CD4-positive, alpha-beta T cell treated with Interleukin-1 beta for 1 hour (primary cell): ENCODE results near the gene EIF2B4.
"Not testable (repeated sequence)": the region's sequence is repeated elsewhere in the genome, so short reads cannot be mapped to it uniquely, and the experiment has no call there.

Source experiments
- DNase-seq, 2 donors: peaks; one replicate each; pipeline ENCODE4 v3.0.0-alpha.2; 2020 to 2022

The EIF2B4 gene

DNA sequence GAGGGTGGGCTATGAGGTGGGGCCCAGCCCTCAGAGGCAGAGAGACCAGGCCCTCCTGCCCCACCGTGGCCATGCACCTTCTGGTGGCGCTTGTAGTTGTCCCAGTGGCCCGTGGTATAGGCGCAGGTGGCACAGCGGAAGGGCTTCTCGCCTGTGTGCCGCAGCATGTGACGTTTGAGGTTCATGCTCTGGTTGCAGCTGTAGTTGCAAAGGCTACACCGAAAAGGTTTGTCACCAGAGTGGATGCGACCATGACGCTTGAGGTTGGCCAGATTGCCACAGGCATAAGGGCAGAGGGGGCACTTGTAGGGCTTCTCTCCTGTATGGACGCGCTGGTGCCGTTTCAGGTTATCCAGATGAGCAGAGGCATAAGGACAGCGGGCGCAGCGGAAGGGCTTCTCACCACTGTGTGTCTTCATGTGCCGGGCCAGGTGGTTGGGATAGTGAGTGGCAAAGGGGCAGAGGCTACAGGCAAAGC, 7.5 kb upstream of the EIF2B4 start:
- DNase-seq: no peak

DNA sequence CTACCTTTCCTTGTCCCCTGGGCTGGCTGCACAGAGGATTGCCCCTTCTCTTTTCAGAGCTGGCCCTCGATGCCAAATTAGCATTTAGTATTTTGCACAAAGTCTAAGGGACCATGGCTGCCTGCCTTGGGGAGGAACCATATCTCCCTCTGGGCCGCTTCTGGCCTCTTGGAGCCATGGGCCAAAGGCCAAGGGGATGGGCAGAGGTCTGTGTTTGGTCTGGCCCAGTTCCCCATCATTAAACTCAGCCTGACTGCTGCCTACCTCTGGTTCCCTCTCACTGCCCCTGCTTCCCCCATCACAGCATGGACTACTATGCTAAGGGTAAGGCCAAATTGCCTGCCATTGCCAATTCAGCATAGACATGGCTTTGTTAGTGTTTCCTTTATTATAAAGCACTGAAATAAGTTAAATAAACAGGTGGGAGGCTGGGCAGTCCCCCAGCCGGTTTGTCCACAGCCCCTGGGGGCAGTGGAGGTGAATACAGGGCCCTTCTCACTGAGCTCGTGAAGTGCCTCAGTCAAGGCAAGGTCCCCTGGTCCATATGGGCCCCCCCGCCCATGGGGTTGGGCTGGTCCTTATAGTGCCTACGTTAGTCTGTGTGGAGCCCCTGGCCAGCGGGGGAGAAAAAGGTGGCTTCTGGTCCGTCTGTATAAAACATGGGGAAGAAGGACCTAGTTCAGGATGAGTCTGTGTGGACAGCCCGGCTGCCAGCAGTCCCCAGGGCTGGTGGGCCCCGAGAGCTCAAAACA, 6.9 kb upstream of the EIF2B4 start:
- DNase-seq: no peak

DNA sequence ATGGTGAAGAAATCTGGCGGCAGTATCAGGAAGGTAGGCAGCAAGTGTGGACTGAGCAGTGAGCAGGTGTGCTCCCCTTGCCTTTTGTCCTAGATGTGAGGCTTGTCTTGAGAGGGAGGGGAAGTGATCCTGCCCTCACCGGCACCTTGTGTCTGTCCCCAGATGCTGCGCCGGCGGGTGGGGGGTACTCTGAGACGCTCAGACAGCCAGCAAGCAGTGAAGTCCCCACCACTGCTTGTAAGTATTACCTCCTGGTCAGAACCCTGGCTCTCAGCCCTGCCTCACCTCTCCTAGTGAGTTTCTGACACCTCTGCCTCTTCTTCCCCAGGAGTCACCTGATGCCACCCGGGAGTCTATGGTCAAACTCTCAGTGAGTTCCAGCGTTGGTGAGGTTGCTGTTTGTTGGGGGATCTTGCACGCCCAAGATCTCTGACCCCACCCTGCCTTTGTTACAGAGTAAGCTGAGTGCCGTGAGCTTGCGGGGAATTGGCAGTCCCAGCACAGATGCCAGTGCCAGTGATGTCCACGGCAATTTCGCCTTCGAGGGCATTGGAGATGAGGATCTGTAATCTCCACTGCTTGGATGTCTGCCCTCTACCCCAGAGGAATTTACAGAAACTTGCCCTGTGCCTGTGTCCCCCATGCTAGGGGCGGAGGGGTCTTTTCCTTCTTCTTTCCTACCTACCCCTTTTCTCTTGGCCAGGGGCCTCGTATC, 6.2 kb upstream of the EIF2B4 start:
- DNase-seq: no peak

DNA sequence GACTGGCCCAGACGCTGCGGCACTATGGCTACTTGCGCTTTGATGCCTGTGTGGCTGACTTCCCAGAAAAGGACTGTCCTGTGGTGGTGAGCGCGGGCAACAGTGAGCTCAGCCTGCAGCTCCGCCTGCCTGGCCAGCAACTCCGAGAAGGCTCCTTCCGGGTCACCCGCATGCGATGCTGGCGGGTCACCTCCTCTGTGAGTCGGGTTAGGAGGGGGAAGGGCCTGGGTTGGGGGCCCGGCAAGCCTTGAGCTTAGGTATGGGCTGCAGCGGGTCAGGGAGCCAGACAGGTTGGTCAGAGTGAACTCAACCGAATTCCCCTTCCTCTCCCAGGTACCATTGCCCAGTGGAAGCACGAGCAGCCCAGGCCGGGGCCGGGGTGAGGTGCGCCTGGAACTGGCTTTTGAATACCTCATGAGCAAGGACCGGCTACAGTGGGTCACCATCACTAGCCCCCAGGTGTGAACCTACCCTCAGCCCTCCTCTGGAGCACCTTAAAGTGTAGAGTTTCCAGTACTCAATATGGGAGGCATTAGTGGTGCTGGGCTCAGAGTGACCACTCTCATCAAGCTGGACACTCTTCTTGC, 5.5 kb upstream of the EIF2B4 start:
- DNase-seq: no peak

DNA sequence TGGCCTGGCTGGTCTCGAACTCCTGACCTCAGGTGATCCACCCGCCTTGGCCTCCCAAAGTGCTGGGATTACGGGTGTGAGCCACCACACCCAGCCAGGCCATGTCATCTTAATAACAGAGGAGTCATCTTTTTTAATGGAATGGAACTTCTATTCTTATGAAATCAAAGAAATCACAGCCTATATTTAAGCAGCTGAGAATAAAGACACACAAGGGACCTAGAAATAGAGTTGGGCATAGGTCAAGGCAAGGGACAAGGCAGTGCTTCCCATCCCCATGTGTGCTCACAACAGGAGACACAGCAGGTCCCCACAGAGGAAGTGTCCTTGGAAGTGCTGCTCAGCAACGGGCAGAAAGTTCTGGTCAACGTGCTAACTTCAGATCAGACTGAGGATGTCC, 3.4 kb upstream of the EIF2B4 start:
- DNase-seq: no peak

DNA sequence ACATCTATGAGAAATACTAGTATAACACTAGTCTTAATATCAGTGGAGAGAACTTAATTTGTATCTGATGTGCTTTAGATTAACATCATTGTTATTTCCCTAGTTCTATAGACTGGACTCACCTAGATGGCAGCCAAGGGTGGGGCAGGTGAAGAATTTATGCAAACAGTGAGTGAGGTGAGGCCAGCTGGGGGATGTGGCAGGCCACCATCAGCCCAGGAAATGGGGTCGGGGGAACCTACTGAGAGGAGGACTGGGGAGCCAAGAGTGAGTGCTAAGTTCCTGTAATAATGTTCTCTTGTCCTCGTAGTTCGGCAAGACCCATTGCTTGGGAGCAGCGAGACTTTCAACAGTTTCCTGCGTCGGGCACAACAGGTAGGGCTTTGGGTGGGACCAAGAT, 2.8 kb upstream of the EIF2B4 start:
- no peak for DNase-seq

DNA sequence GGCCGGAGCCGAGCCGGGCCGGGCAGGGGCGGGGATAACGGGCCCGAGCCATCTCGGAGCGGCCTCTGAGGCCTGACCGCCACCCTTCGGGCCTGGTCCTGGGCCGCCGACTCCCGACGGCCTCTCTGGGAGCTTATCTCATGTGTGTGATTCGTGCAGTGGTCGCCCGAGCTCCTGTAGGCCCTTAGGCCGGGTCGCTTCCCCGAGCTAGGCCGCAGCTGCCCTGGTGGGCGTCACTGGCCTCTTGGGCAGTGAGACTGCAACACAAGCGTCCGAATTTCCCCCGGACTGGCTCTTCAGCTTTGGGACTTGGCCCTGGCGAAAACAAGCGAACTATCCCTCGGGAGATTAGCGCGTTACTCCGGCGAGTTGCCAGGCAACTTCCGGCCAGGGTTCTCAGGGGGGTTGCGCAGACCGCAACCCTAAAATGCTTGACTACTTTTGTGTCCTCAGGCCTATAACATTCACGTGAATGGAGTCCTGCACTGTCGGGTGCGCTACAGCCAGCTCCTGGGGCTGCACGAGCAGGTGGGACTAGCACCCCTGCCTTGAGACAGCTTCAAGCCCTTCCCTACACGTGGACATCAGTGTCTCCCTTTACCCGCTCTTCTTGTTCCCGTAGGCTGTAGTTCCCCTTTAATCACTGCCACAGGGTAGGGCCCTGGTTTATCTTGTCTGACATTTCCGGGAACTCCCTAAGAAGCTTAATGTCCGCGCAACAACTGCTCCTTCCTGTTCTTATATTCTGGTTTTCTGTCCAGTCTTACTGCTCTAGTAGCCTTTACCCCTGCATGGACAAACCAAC, 880 bp upstream of the EIF2B4 start:
- DNase-seq: peak; percentile 47 to 54

DNA sequence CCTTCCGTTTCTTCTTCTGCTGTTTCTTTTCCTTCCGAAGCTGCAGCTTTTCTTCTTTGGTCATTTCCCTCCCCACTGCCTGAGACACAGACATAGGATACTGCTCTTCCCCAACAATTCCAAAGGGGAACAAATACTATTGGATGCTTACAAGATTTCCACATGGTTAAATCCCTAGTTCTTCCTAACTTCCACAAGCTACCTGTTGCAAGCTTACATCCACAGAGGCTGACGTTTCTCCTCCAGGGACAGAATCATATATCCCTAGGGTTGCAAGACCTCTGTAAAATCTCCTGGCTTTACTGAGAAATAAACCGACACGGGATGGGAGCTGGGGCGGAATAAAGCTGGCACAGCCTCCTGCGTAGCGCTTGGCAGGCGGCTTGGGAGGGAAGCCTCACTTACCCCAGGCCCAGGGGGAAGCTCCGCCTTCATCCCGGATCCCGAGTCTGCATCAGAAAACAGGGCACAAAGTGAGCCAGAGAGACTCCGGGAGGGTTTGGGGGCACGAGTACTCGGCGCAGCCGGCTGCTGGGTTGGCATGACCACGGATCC, 590 bp downstream of the EIF2B4 start:
- DNase-seq: no peak

DNA sequence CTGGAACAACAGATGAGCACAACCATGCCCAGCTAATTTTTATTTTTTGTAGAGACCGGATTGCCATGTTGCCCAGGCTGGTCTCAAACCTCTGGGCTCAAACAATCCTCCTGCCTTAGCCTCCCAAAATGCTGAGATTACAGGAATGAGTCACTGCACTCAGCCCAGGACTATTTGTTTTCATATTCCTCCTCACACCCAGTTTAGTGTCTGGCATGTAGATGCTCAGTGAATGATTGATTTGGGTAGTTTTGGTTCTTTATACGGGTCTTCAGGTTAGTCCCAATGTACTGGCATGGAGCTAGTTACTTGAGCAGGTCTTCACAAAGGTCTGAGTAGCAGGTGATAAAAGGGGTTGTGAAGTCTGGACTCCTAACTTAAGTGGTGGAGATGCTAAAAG, 6.2 kb downstream of the EIF2B4 start:
- no peak for DNase-seq

DNA sequence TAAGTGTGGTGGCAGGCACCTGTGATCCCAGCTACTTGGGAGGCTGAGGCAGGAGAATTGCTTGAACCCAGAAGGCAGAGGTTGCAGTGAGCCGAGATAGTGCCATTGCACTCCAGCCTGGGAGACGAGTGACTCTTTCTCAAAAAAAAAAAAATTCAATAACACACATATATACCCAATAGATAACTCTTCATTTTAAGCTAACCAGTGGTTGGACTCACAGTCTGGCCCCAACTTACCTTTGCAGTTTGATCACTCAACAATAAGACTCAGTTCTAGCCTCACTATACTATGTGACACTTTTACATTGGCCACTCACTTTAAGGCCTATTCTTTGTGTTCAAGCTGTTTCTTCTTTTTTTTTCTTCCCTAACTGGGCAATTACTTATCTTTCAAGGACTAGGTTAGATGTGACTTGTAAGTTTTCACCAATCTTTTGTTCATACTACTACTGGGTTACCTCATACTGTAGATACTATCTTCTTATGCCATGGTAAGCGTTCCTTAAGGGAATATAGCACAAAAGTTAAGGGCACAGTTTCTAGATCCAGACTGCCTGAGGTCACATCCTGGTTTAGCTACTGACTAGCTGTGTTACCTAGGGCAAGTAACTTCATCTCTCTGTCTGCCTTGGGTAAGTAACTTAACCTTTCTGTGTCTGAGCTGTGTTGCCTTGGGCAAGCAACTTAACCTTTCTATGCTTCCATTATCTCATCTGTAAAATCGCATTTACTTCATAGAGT, 7.3 kb downstream of the EIF2B4 start:
- no peak for DNase-seq

DNA sequence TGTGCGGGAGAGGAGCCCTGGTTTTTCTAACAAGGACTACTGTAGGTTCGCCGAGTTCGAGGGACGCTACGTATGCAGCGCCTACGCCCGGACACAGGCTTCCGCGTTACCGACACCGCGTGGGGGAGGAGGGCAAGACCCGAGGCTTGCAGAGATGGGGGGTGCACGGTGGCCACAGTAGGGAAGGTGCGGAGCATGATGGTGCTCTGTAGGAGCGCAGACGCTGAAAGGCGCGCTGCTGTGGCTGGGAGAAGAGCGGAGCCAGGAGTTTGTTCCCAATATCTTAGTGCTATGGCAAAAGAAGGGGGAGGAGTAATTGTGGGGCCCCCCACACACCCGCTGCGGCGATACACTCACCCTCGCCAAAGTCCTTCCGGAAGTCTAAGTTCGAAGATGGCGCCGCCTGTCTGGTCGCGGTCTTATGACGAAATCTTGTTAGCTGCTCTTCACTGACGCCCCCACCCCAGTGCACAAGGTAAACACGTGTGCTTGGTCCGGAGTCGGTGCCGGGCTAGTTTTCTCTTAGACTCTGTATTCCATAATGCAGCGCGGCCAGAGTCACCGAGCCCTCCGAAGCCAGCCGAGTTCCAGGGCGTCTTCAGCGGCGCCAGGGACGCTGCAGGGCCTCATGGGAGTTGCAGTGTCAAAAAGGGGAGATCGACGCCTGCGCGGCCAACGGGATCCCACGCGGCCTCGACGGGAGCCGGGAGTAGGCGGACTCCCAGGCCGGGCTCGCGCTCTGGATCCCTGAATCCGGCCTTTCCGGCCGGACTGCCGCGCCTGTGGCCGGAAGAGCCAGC, 13.6 kb downstream of the EIF2B4 start, which contains the start of gene GTF3C2:
Gene GTF3C2 (minus strand): TSS at position 383 of the 800 bp plus-strand sequence. CDS start 13,210 bp downstream, outside the sequence.
- DNase-seq: peak; percentile 93

DNA sequence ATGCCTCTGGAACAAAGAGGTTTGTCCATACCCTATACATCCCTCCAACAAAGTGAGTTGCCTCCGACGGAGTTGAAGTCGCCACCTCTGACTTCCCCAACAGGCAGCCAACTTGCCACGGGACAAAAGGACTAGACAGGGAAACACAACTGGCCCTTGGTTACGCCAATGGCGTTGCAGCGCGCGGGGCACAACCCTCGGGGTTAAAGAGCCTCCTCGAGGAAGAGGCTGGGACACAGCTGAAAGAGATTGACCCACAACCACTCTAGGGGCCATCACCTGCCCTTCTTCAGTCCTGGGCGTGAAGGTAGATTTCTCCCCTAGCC, 14.1 kb downstream of the EIF2B4 start:
- DNase-seq: no peak

DNA sequence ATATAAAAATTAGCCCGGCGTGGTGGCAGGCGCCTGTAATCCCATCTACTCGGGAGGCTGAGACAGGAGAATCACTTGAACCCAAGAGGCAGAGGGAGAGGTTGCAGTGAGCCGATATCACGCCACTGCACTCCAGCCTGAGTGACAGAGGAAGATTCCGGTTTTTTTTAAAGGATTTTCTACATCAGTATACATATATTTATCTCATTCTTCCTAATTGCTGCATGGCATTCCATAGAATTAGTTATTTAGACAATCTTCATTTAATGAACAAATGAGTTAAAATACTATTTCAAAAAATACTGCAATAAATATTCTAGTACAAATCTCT, 15.6 kb downstream of the EIF2B4 start:
- no peak for DNase-seq

DNA sequence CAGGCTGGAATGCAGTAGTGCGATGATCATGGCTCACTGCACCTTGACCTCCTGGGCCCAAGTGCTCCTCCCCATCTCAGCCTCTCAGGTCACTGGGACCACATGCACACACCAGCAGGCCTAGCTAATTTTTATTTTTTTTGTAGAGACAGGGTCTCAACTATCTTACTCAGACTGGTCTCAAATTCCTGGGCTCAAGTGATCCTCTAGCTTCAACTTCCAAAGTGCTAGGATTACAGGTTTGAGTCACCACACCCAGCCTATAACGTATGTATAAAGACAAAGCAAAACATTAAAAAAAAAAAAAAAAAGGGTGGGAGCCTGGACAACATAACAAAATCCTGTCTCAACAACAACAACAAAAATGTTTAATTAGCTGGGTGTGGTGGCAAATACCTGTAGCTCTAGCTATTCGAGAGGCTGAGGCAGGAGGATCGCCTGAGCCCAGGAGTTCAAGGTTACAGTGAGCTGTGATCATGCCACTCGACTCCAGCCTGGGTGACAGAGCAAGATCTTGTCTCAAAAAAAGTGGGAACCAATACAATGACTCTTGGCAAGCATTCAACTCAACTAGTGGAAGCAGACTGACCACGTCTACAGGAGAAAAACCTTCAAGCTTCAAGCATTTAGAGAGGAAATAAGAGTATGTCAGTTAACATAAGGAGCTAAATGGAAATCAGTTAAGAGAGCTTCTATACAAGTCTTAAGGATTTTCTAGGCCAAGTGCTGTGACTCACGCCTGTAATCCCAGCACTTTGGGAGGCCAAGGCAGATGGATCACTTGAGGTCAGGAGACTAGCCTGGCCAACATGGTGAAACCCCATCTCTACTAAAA, 16.2 kb downstream of the EIF2B4 start:
- no peak for DNase-seq

DNA sequence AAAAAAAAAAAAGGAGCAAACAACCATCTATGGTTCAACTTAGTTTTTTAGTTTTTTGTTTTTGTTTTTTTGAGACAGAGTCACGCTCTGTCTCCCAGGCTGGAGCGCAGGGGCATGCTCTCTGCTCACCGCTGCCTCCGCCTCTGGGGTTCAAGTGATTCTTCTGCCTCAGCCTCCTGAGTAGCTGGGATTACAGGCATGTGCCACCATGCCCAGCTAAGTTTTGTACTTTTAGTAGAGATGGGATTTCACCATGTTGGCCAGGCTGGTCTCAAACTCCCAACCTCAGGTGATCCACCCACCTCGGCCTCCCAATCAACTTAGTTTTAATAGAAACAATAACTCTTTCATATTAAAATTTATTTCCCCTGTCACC, 16.8 kb downstream of the EIF2B4 start:
- not testable (repeated sequence) for DNase-seq

DNA sequence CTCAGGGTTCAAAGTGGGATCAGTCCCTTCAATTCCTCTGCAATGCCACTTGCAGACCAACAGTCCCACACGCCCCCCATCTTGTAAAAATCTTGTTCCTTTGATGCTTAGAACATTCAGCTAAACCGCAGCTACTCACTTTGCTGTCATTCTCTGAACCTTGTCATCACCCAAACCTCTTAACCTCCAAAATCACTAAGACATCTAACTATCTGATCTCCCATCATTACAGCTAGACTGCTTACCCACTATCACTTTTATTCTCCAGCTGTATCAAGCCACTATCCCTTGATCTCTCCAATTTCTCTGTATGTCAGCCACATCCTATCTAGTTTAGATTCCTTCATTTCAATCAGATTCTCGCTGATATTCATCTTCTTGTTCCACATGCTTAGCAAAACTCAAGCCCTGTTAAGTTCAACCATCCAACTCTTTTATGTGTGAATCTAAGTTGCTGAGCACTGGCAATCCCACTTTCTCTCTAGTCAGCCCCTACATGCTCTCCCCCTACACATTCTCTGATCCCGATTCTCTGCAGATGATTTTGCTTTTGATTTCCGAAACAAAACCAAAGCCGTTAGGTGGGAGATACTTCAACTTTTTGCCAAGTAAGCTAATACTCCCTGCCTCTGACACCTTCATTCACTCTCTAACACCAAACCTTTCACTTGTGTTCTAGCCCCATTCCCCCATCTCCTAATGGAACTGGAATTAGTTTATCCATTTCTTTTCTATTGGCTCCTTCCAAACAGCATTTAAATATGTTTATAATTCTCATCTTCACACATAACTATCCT, 18.1 kb downstream of the EIF2B4 start:
- DNase-seq: no peak

DNA sequence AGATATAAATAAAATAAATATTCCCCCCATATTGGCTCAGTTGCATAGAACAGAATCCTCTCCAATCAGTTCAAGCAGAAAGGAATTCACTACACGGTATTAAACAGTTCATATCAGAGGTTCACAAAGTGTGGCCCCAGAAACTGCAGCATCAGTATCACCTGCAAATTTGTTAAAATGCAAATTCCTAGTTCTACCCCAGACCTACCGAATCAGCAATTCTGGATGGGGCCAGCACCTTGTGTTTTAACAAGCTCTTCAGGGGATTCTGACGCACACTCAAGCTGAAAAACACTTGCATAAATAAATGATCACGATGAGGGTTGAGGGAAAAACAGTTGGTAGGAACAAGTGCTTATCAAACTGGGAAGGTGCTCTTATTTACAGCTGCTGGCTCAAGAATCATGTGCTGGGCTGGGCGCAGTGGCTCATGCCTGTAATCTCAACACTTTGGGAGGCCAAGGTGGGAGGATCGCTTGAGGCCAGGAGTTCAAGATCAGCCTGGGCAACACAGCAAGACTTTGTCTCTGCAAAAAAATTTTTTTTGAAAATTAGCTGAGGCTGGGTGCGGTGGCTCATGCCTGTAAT, 19.9 kb downstream of the EIF2B4 start:
- DNase-seq: no peak

DNA sequence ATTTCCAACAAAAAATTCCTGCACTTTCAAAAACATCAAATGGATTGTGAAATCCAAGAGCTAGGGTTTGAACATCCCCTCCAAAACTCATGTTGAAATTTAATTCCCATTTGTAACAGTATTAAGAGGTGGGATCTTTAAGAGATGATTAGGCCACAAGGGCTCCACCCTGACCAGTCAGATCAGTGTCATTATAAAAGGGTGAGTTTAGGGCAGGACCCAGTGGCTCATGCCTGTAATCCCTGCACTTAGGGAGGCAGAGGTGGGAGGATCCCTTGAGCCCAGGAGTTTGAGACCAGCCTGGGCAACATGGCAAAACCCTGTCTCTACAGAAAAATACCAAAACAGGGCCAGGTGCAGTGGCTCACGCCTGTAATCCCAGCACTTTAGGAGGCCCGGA, 22.5 kb downstream of the EIF2B4 start:
- no peak for DNase-seq

DNA sequence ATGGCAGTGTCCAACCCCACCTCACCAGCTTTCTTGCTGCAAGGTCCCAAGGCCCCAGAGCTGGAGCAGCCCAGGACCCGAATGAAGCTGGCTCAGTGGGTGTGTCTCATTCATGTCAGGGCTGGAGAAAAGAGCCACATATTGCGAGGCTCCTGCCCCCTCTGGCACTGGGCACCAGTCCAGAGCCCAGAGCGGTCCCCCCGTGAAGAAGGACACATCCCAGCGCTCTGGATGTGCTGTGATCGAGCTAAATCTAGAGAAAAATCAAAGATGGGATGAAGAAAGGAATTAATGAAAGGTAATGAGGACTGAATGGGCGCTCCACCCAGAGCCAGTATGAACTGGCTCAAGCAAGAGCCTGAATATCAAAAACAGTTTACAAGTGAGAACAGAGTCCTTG, 34.0 kb downstream of the EIF2B4 start:
- no peak for DNase-seq
